HL-60 (cell line): Measurements from ENCODE around the gene CCDC93.

Experiments
- DNase-seq, 2 experiments: peaks; one replicate each; pipeline ENCODE4 v3.0.0-alpha.2; 2010 to 2020; ENCODE audit warnings: low read depth in 1 of 2, low spot score in 1 of 2
- H3K27ac ChIP-seq: fragments of 250-450 bp; sonication (Bioruptor Pico); replicated peaks from 2 replicates; pipeline ENCODE4 v1.5.1; 2020; ENCODE audit warnings: mild to moderate bottlenecking, moderate library complexity
- H3K27me3 ChIP-seq: fragments of 250-450 bp; sonication (Bioruptor Pico); 2 replicates; pipeline ENCODE4 v1.5.1; 2021; ENCODE audit warnings: mild to moderate bottlenecking, moderate library complexity; ENCODE audit not compliant: insufficient read depth, poor library complexity, severe bottlenecking
- H3K4me3 ChIP-seq: replicated peaks from 2 replicates; pipeline ENCODE4 v1.5.1; 2011; ENCODE audit warnings: mild to moderate bottlenecking, control low read depth, low read length; ENCODE audit not compliant: insufficient read depth
- GABPA ChIP-seq: IDR thresholded peaks from 2 replicates; pipeline ENCODE4 v1.6.1; 2012; ENCODE audit warnings: low read depth
- POLR2AphosphoS5 ChIP-seq: IDR thresholded peaks from 2 replicates; pipeline ENCODE4 v1.6.1; 2012; ENCODE audit warnings: low read depth
- SPI1 ChIP-seq: IDR thresholded peaks from 2 replicates; pipeline ENCODE4 v1.6.1; 2012; ENCODE audit warnings: low read depth, mild to moderate bottlenecking, borderline replicate concordance
- TF ChIP-seq, protein P1 (sequence below): IDR thresholded peaks from 2 replicates; pipeline ENCODE4 v1.6.1; 2012; ENCODE audit warnings: low read depth; ENCODE audit not compliant: insufficient replicate concordance
- TF ChIP-seq, protein P2 (sequence below): IDR thresholded peaks from one replicate; pipeline ENCODE4 v1.5.1; 2011; ENCODE audit warnings: low read length, control low read depth, inconsistent platforms; ENCODE audit not compliant: insufficient read depth

The CCDC93 gene

DNA sequence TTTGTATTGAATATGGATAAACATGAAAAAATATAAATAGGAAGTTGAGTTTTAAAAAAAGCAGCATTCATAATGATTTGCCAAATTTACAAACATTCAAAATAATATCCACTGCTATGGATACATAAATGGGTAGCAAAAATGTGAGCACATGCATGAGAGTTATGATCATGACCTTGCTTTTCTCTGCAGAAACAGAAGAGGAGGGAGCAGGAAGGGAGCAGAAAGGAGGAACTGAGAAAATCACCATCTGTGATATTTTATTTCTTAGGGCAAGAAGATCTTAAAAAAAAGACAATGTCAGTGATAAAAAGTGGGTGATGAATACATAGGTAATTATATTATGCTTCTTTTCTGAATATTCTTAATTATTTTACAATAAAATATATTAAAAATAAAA, 17.7 kb upstream of the CCDC93 start:
- Histone ChIP-seq H3K27me3 (no peaks in the 10 kb centered on the region), H3K27ac (no peak overlapping the region), H3K4me3 (no peak overlapping the region)
- TF ChIP-seq POLR2AphosphoS5: no peak
- TF ChIP-seq, protein P1, sequence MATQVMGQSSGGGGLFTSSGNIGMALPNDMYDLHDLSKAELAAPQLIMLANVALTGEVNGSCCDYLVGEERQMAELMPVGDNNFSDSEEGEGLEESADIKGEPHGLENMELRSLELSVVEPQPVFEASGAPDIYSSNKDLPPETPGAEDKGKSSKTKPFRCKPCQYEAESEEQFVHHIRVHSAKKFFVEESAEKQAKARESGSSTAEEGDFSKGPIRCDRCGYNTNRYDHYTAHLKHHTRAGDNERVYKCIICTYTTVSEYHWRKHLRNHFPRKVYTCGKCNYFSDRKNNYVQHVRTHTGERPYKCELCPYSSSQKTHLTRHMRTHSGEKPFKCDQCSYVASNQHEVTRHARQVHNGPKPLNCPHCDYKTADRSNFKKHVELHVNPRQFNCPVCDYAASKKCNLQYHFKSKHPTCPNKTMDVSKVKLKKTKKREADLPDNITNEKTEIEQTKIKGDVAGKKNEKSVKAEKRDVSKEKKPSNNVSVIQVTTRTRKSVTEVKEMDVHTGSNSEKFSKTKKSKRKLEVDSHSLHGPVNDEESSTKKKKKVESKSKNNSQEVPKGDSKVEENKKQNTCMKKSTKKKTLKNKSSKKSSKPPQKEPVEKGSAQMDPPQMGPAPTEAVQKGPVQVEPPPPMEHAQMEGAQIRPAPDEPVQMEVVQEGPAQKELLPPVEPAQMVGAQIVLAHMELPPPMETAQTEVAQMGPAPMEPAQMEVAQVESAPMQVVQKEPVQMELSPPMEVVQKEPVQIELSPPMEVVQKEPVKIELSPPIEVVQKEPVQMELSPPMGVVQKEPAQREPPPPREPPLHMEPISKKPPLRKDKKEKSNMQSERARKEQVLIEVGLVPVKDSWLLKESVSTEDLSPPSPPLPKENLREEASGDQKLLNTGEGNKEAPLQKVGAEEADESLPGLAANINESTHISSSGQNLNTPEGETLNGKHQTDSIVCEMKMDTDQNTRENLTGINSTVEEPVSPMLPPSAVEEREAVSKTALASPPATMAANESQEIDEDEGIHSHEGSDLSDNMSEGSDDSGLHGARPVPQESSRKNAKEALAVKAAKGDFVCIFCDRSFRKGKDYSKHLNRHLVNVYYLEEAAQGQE: no peak
- no peak for TF ChIP-seq SPI1
- no peak for TF ChIP-seq GABPA
- TF ChIP-seq, protein P2, sequence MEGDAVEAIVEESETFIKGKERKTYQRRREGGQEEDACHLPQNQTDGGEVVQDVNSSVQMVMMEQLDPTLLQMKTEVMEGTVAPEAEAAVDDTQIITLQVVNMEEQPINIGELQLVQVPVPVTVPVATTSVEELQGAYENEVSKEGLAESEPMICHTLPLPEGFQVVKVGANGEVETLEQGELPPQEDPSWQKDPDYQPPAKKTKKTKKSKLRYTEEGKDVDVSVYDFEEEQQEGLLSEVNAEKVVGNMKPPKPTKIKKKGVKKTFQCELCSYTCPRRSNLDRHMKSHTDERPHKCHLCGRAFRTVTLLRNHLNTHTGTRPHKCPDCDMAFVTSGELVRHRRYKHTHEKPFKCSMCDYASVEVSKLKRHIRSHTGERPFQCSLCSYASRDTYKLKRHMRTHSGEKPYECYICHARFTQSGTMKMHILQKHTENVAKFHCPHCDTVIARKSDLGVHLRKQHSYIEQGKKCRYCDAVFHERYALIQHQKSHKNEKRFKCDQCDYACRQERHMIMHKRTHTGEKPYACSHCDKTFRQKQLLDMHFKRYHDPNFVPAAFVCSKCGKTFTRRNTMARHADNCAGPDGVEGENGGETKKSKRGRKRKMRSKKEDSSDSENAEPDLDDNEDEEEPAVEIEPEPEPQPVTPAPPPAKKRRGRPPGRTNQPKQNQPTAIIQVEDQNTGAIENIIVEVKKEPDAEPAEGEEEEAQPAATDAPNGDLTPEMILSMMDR: no peak
- DNase-seq: no peak

DNA sequence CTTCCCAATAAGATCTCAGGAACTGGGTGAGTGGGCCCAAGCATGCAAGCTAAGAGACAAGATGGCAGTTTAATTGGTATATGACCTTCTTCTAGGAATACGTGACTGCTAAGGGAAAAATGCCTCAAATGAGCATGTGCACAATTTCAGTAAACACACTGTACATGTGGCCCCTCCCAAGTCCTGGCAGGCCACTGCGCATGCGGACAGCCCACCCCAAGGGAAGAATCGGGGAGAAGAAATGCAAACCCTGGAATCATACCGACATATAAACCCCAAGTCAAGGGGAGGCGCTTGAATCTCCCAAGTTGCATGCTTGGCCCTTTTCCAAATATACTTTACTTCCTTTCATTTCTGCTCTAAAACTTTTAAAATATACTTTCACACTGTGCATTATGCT, 15.2 kb upstream of the CCDC93 start:
- no peak overlapping the region for H3K4me3 ChIP-seq
- no peak overlapping the region for H3K27ac ChIP-seq
- DNase-seq: no peak
- no peaks in the 10 kb centered on the region for H3K27me3 ChIP-seq
- TF ChIP-seq, protein P2: no peak
- no peak for TF ChIP-seq POLR2AphosphoS5
- TF ChIP-seq, protein P1: no peak
- no peak for TF ChIP-seq GABPA
- no peak for TF ChIP-seq SPI1

DNA sequence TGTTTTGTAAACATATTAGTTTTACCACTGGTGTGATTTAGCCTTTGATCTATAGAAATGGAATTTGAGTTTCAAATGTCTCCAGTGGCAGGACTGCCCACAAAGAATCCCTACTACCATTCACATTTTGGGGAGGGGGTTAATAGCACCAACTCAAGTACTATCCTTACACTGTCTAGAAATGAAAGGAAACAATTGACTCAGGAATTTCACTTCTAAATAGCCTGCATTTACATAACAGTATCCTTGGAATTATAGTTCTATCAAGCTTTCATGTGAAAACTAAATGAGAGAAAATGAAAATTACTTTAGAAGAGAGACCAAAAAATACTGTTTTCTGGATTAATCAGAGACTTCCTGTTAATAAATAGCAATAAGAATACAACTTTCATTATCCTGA, 7.5 kb upstream of the CCDC93 start:
- no peak overlapping the region for H3K27ac ChIP-seq
- TF ChIP-seq SPI1: no peak
- TF ChIP-seq POLR2AphosphoS5: no peak
- TF ChIP-seq, protein P1: no peak
- TF ChIP-seq GABPA: no peak
- TF ChIP-seq, protein P2: no peak
- no peak for DNase-seq
- H3K27me3 ChIP-seq: no peaks in the 10 kb centered on the region
- H3K4me3 ChIP-seq: no peak overlapping the region
